ENCODE data around the gene MAP4K5.

Gene MAP4K5

GRCh38 chr14:50398189-50398580, 134.2 kb downstream of the MAP4K5 start:
- DNase-seq: no peak

GRCh38 chr14:50397390-50398188, 134.8 kb downstream of the MAP4K5 start:
- peak in 1 of 2 donors; percentile 34 for DNase-seq

- peak; percentile 17 to 37 for DNase-seq
These were observed 135.6 kb downstream of the MAP4K5 start, which contains the start of gene CDKL1 for GRCh38 chr14:50396631-50397389. TSS of gene CDKL1 (minus strand) at chr14:50396881. CDS start at chr14:50395868, 1,013 bp downstream.

GRCh38 chr14:50395448-50395847, 136.9 kb downstream of the MAP4K5 start:
- DNase-seq: no peak

GRCh38 chr14:50394713-50395112, 137.7 kb downstream of the MAP4K5 start:
- DNase-seq: no peak

- no peak for DNase-seq
These were observed 142.5 kb downstream of the MAP4K5 start for GRCh38 chr14:50389668-50390441.

GRCh38 chr14:50388256-50388931, 144.0 kb downstream of the MAP4K5 start:
- no peak for DNase-seq

GRCh38 chr14:50387548-50387947, 144.8 kb downstream of the MAP4K5 start:
- DNase-seq: no peak

GRCh38 chr14:50383618-50384225, 148.6 kb downstream of the MAP4K5 start:
- DNase-seq: no peak

GRCh38 chr14:50381823-50382287, 150.5 kb downstream of the MAP4K5 start:
- DNase-seq: no peak

- no peak for DNase-seq
These were observed 151.4 kb downstream of the MAP4K5 start for GRCh38 chr14:50381008-50381407.

GRCh38 chr14:50380455-50380854, 151.9 kb downstream of the MAP4K5 start:
- DNase-seq: no peak

GRCh38 chr14:50379563-50379962, 152.8 kb downstream of the MAP4K5 start:
- DNase-seq: no peak

GRCh38 chr14:50377550-50378085, 154.8 kb downstream of the MAP4K5 start:
- no peak for DNase-seq

GRCh38 chr14:50375760-50376159, 156.6 kb downstream of the MAP4K5 start:
- DNase-seq: no peak

- no peak for DNase-seq
These were observed 158.4 kb downstream of the MAP4K5 start for GRCh38 chr14:50373959-50374358.

- no peak for DNase-seq
These were observed 160.8 kb downstream of the MAP4K5 start for GRCh38 chr14:50371546-50371945.
